ENCODE results near the gene NFXL1.

Gene NFXL1

DNA sequence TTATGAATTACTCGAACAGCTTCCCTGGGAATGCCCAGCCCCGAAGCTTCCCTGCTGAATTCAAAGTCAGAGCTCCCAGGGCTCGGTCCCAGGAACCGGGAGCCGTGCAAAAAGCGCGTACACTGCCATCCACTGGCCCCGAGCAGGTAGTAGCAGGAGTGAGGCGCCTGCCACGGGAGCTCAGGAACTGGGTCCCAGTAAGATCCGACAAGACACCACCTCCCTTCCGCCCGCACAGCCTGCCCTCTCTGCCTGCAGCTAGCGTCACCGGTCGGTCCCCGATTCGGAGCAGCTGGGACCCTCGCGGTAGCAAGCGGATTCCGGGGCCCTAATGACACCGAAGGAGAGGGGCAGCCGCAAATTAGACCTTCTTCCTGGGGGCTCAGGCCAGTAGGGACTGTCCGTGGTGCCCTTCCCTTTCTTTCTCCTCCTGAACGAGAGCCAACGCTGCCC, 77.7 kb downstream of the NFXL1 start:
- peak overlapping the region; percentile 61 for H3K4me3 ChIP-seq (ENCODE audit: low read depth, low read length)

GRCh38 chr4:47835494-47835893, 78.9 kb downstream of the NFXL1 start:
- no peak overlapping the region for H3K4me3 ChIP-seq (ENCODE audit: low read depth, low read length)

- H3K4me3 ChIP-seq (ENCODE audit: low read depth, low read length) = no peak overlapping the region
Observed at GRCh38 chr4:47831026-47831679, 83.2 kb downstream of the NFXL1 start.

DNA sequence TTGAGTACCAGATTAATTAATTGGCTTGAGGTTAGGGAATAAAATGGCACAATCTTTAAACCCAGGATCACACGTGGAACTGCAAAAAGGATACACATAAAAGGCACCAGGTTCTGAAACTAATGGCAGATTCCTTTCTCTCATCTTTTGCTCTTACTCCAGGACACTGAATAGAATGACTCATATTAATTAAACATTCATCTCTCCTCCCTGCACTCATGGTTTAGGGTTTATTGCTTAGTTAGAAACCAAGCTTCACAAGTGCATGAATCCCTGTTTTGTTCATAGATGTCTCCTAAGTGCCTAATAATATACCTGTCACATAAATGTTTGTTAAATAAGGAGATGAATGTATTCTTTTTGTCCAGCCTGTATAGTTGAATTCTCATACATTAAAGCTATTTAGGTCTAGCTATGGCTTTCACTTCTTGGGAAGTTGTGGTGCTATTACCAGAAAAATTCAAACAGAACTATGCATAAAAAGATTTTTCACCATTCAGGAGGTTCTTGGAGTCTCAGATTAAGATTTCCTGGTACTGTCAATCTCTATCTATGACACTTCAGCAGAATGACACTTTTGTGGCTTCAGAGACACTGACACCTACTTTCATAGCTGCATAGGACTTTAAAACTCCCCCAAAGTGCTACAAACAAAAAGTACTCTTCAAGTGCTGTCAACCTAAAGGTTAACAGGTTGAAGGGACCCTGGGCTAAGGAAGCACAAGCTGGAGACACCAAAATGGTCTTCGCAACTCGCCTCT, 83.9 kb downstream of the NFXL1 start:
- H3K4me3 ChIP-seq (ENCODE audit: low read depth, low read length) = no peak overlapping the region

- H3K4me3 ChIP-seq (ENCODE audit: low read depth, low read length) = no peak overlapping the region
Observed at GRCh38 chr4:47829438-47829837, 84.9 kb downstream of the NFXL1 start.

- H3K4me3 ChIP-seq (ENCODE audit: low read depth, low read length) = no peak overlapping the region
Observed at GRCh38 chr4:47827343-47828047, 86.9 kb downstream of the NFXL1 start.

GRCh38 chr4:47824840-47825239, 89.5 kb downstream of the NFXL1 start:
- no peak overlapping the region for H3K4me3 ChIP-seq (ENCODE audit: low read depth, low read length)

- no peak overlapping the region for H3K4me3 ChIP-seq (ENCODE audit: low read depth, low read length)
Observed at GRCh38 chr4:47819178-47819577, 95.2 kb downstream of the NFXL1 start.

GRCh38 chr4:47817275-47817674, 97.1 kb downstream of the NFXL1 start:
- H3K4me3 ChIP-seq (ENCODE audit: low read depth, low read length) = no peak overlapping the region

GRCh38 chr4:47816748-47817147, 97.6 kb downstream of the NFXL1 start:
- no peak overlapping the region for H3K4me3 ChIP-seq (ENCODE audit: low read depth, low read length)

DNA sequence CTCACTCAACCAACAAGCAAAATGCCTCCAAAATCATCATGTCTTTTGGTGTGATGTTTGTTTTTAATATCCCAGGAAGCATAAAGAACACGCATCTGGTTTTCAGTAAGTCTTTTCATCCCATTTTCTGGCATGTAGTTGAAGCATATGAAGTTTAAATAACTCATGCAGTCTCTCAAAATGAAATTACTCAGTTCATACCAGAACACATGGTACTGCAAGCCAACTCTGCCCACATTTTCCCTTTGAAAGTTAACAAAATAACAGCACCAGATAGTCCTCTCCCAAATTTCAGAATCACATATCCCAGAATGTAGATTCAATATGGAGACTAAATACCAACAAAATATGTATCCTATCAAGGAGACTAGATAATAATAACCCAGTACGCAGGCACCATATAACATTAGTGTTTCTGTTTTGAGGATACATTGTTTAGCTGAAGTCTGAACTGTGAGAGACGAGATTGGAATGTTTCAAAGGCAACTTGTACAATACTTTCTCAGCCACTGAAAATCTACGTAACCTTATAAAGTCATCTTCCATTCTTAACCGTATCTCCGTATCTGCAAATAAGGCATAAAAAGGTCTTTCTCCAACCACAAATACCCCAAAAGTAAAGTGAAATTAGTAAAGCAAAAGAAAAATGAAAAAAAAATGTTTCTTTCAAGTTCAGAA, 99.6 kb downstream of the NFXL1 start:
- H3K4me3 ChIP-seq (ENCODE audit: low read depth, low read length) = no peak overlapping the region

DNA sequence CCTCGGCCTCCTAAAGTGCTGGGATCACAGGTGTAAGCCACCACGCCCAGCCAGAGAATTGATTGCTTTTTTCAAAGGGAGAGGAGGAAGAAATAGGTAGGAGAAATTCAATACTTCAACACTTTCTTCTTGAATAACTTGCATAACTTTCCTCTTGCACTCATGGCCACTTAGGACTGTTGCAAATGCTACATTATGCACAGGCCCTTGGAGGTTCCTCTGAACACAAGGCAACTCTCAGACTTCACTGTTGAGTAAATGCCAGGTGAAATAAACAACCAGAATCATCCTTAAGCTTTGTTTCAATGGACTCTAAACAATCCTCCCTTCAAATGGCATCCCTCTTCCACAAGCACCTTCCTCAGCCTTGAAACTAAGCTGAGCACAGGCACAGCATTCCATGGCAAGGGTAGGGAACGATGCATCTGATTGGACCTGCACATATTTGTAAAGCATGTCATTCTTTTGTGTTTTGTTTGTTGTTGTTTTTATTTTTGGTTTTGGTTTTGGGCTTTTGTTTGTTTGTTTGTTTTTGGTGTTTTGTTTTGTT, 104.7 kb downstream of the NFXL1 start:
- H3K4me3 ChIP-seq (ENCODE audit: low read depth, low read length) = no peak overlapping the region

- no peak overlapping the region for H3K4me3 ChIP-seq (ENCODE audit: low read depth, low read length)
Observed at GRCh38 chr4:47804598-47804997, 109.8 kb downstream of the NFXL1 start.

DNA sequence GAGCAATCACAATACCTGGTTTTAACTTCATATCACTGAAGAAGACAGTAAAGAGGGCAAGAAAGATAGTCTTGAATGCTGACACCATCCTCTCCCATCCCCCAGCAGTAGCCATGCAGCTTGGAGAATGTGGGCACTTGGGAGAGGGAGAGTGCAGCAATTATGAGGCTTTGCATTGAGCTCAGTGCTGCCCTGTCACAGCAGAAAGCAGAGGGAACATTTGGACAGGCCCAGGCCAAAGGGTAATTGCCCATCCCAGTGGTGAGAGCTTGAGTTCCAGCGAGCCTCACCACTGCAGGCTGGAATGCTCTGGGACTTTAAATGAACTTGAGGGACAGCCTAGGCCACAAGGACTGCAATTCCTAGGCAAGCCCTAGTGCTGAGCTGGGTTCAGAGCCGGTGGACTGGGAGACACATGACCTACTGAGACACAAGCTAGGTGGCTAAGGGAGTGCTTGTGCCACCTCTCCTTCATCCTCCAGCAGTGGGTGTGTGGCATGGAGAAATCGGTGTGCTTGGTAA, 112.8 kb downstream of the NFXL1 start:
- no peak overlapping the region for H3K4me3 ChIP-seq (ENCODE audit: low read depth, low read length)

DNA sequence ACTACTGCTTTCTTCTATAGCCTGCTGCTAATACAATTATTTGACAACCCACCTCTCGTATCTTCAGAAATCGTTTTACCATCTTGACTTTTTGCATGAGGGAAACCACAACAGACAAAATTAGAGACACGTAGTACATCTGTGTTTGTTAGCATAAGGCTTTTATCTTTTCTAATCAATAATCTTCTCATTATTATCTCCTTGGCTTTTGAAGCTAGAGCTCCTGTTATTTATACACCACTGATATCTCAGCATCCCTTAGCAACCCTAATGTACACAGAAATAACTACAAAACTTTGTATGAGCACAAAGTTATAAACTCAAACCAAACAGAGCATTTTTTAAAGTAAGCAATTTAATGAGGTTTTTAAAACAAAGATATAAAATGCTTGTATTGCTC, 116.2 kb downstream of the NFXL1 start:
- no peak overlapping the region for H3K4me3 ChIP-seq (ENCODE audit: low read depth, low read length)
